NCI-H82 (cell line): ENCODE results near the gene FAM20A.
"Not testable (repeated sequence)": the region's sequence is repeated elsewhere in the genome, so short reads cannot be mapped to it uniquely, and the experiment has no call there.

Source experiments
- DNase-seq: peaks from one replicate; lab custom pipeline; 2025; lab: John Stamatoyannopoulos, UW

Gene FAM20A

GRCh38 chr17:68519911-68520310, 81.3 kb downstream of the FAM20A start:
- DNase-seq: no peak

- not testable (repeated sequence) for DNase-seq
These were observed 82.1 kb downstream of the FAM20A start for GRCh38 chr17:68519051-68519450.

GRCh38 chr17:68518063-68518815, 82.9 kb downstream of the FAM20A start:
- DNase-seq: no peak

- not testable (repeated sequence) for DNase-seq
These were observed 83.6 kb downstream of the FAM20A start for GRCh38 chr17:68517605-68518004.

GRCh38 chr17:68516732-68517131, 84.4 kb downstream of the FAM20A start:
- no peak for DNase-seq

GRCh38 chr17:68514831-68515635, 86.1 kb downstream of the FAM20A start:
- no peak for DNase-seq

- no peak for DNase-seq
These were observed 87.2 kb downstream of the FAM20A start for GRCh38 chr17:68513932-68514331.

- DNase-seq: peak; percentile 43
These were observed 88.2 kb downstream of the FAM20A start for GRCh38 chr17:68512960-68513474.

GRCh38 chr17:68512247-68512959, 88.8 kb downstream of the FAM20A start, which contains the start of gene PRKAR1A:
PRKAR1A (plus strand) TSS chr17:68512430; CDS start chr17:68515400, 2,970 bp downstream.
- DNase-seq: peak; percentile 98

- DNase-seq: peak; percentile 89
These were observed 89.4 kb downstream of the FAM20A start for GRCh38 chr17:68511671-68512246.

- no peak for DNase-seq
These were observed 89.9 kb downstream of the FAM20A start for GRCh38 chr17:68511254-68511670.

- peak; percentile 70 for DNase-seq
These were observed 91.8 kb downstream of the FAM20A start for GRCh38 chr17:68509141-68510057.

- DNase-seq: peak; percentile 52
These were observed 93.6 kb downstream of the FAM20A start for GRCh38 chr17:68507576-68507975.

- DNase-seq: peak; percentile 8
These were observed 95.2 kb downstream of the FAM20A start for GRCh38 chr17:68505951-68506350.

- DNase-seq: no peak
These were observed 100.1 kb downstream of the FAM20A start for GRCh38 chr17:68501074-68501473.

GRCh38 chr17:68499587-68499986, 101.6 kb downstream of the FAM20A start:
- no peak for DNase-seq

- DNase-seq: no peak
These were observed 102.5 kb downstream of the FAM20A start for GRCh38 chr17:68498479-68499326.

- no peak for DNase-seq
These were observed 103.3 kb downstream of the FAM20A start for GRCh38 chr17:68497885-68498319.

GRCh38 chr17:68495081-68495480, 106.1 kb downstream of the FAM20A start:
- DNase-seq: no peak
